Neural progenitor cell (in vitro differentiated cells): ENCODE results near the gene GASK1A. TPM values are rescaled to one million over a fixed set of nuclear protein-coding genes. Genes with fewer than 3 reads are reported as not detected.
A peak's percentile ranks its signal among the peaks of the same experiment; 100 is the strongest.

Source experiments
- DNase-seq: peaks from one replicate; pipeline ENCODE4 v3.0.0-alpha.2; 2016; ENCODE audit warnings: low spot score
- H2AFZ ChIP-seq: fragments of 200-600 bp; sonication (generic); replicated peaks from 2 replicates; pipeline ENCODE4 v1.6.1; 2016; ENCODE audit warnings: antibody characterized with exemption
- H3F3A ChIP-seq: fragments of 200-600 bp; sonication (generic); 2 replicates; pipeline ENCODE4 v1.6.1; 2016; ENCODE audit warnings: antibody characterized with exemption, low read depth
- H3K27ac ChIP-seq: fragments of 200-600 bp; sonication (generic); 2 replicates; pipeline ENCODE4 v1.5.1; 2016; ENCODE audit warnings: mild to moderate bottlenecking
- H3K27me3 ChIP-seq: fragments of 200-600 bp; sonication (generic); 2 replicates; pipeline ENCODE4 v1.6.1; 2016; ENCODE audit warnings: mild to moderate bottlenecking, moderate library complexity
- H3K36me3 ChIP-seq: fragments of 200-600 bp; sonication (generic); 2 replicates; pipeline ENCODE4 v1.5.1; 2016
- H3K4me1 ChIP-seq: fragments of 200-600 bp; sonication (generic); 2 replicates; pipeline ENCODE4 v1.6.1; 2016; ENCODE audit warnings: mixed run types
- H3K4me2 ChIP-seq: fragments of 200-600 bp; sonication (generic); 2 replicates; pipeline ENCODE4 v1.6.1; 2016
- H3K4me3 ChIP-seq: fragments of 200-600 bp; sonication (generic); 2 replicates; pipeline ENCODE4 v1.5.1; 2016
- H3K79me2 ChIP-seq: fragments of 200-600 bp; sonication (generic); 2 replicates; pipeline ENCODE4 v1.6.1; 2016; ENCODE audit warnings: low read depth
- H3K9ac ChIP-seq: fragments of 200-600 bp; sonication (generic); 2 replicates; pipeline ENCODE4 v1.6.1; 2016
- H3K9me3 ChIP-seq: fragments of 200-600 bp; sonication (generic); 2 replicates; pipeline ENCODE4 v1.5.1; 2016; ENCODE audit warnings: low read depth
- H4K20me1 ChIP-seq: fragments of 200-600 bp; sonication (generic); 2 replicates; pipeline ENCODE4 v1.6.1; 2016; ENCODE audit warnings: low read depth
- H3K27ac Mint-ChIP-seq: 3 replicates; pipeline ENCODE4 v1.8.0; 2021; ENCODE audit warnings: mixed read lengths
- H3K27me3 Mint-ChIP-seq: 2 replicates; pipeline ENCODE4 v1.8.0; 2022; ENCODE audit warnings: low read depth, mild to moderate bottlenecking, inconsistent platforms, moderate library complexity, mixed read lengths; ENCODE audit not compliant: insufficient read depth
- H3K36me3 Mint-ChIP-seq: 3 replicates; pipeline ENCODE4 v1.8.0; 2021; ENCODE audit warnings: mixed read lengths
- H3K4me1 Mint-ChIP-seq: 3 replicates; pipeline ENCODE4 v1.8.0; 2021; ENCODE audit warnings: mixed read lengths
- H3K4me3 Mint-ChIP-seq: 3 replicates; pipeline ENCODE4 v1.8.0; 2021; ENCODE audit warnings: mild to moderate bottlenecking, moderate library complexity, mixed read lengths
- H3K9me3 Mint-ChIP-seq: 3 replicates; pipeline ENCODE4 v1.8.0; 2020; ENCODE audit warnings: mixed read lengths
- CTCF ChIP-seq: fragments of 200-600 bp; sonication (generic); IDR thresholded peaks from 2 replicates; pipeline ENCODE4 v1.5.1; 2017; ENCODE audit warnings: antibody characterized with exemption, mild to moderate bottlenecking
- EZH2 ChIP-seq: fragments of 200-600 bp; sonication (generic); IDR thresholded peaks from 2 replicates; pipeline ENCODE4 v1.6.1; 2017; ENCODE audit warnings: antibody characterized with exemption, mild to moderate bottlenecking, moderate library complexity
- EZH2phosphoT487 ChIP-seq: fragments of 200-600 bp; sonication (generic); IDR thresholded peaks from 2 replicates; pipeline ENCODE4 v1.6.1; 2017; ENCODE audit warnings: antibody characterized with exemption
- total RNA-seq: library from RNA; depleted of rRNA; stranded (reverse); fragments of >200 nt; gene quantifications from 2 replicates; pipeline ENCODE4 v1.2.3, GENCODE V29; 2015; ENCODE audit warnings: low replicate concordance

GASK1A gene
- total RNA-seq, 1 donor from 2014 or later: 3.9 TPM

GRCh38 chr3:42960282-42960681, 18.8 kb upstream of the GASK1A start:
- Histone ChIP-seq H3K27ac (no peak overlapping the region), H3K79me2 (no peaks in the 10 kb centered on the region), H3K9ac (no peak overlapping the region), H2AFZ (no peak overlapping the region), H3K4me1 (no peaks in the 10 kb centered on the region), H3F3A (no peaks in the 10 kb centered on the region), H3K27me3 (no peaks in the 10 kb centered on the region), H3K4me2 (no peak overlapping the region), H3K4me3 (no peak overlapping the region), H4K20me1 (no peaks in the 10 kb centered on the region), H3K9me3 (no peaks in the 10 kb centered on the region), H3K36me3 (no peaks in the 10 kb centered on the region)
- TF ChIP-seq EZH2 (no peak), EZH2phosphoT487 (no peak), CTCF (no peak)
- H3K36me3 Mint-ChIP-seq: no peaks in the 10 kb centered on the region
- H3K4me1 Mint-ChIP-seq: no peaks in the 10 kb centered on the region
- H3K27me3 Mint-ChIP-seq: peaks cover 4% of the 10 kb centered on the region
- H3K4me3 Mint-ChIP-seq: no peak overlapping the region
- H3K27ac Mint-ChIP-seq: no peak overlapping the region
- DNase-seq: no peak
- no peaks in the 10 kb centered on the region for H3K9me3 Mint-ChIP-seq

DNA sequence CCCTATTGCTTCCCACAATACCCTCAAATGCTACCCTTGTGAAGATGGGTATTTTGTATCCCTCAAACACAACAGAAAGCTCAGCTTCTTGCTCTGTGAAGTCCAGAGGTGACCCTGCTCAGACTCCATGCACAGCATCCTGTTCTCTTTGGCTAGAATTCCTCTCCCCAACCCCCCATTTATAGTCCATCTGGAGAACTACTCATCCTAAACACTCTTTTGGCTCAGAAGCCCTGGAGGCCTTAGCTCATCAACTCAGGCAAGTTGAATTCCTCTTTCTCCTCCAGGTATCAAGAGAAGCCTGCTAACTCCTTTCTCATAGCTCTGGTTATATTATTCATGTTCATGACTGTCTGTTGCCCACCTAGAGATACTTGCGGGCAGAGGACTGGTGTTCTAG, 18.3 kb upstream of the GASK1A start:
- Mint-ChIP-seq H3K36me3 (no peaks in the 10 kb centered on the region), H3K27ac (no peak overlapping the region), H3K4me3 (no peak overlapping the region), H3K4me1 (no peaks in the 10 kb centered on the region), H3K9me3 (no peaks in the 10 kb centered on the region), H3K27me3 (peaks cover 4% of the 10 kb centered on the region)
- H3K27me3 ChIP-seq: no peaks in the 10 kb centered on the region
- H3K9ac ChIP-seq: no peak overlapping the region
- H3F3A ChIP-seq: no peaks in the 10 kb centered on the region
- no peak overlapping the region for H2AFZ ChIP-seq
- no peaks in the 10 kb centered on the region for H3K79me2 ChIP-seq
- H3K4me1 ChIP-seq: no peaks in the 10 kb centered on the region
- no peak overlapping the region for H3K4me2 ChIP-seq
- no peaks in the 10 kb centered on the region for H3K9me3 ChIP-seq
- no peak overlapping the region for H3K4me3 ChIP-seq
- no peaks in the 10 kb centered on the region for H4K20me1 ChIP-seq
- H3K27ac ChIP-seq: no peak overlapping the region
- H3K36me3 ChIP-seq: no peaks in the 10 kb centered on the region
- no peak for DNase-seq
- TF ChIP-seq EZH2phosphoT487: no peak
- TF ChIP-seq EZH2: no peak
- TF ChIP-seq CTCF: no peak

DNA sequence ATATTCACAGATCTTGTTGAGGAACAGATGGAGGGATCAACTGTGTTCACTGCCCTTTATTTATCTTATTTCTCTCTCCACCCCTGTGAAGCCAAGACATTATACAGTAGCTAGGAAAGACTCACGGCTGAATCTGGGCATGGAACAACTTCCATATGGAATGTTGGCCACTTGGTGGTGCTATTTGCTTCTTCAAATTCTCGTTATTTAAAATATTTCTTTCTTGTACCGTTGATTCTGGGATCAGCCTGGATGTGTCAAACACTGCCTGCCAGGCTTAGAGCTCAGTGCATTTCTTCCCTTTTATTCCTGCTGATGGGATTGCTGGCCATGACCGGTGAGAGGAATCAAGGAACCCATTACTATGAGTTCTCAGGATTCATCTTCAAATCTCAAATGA, 17.5 kb upstream of the GASK1A start:
- Mint-ChIP-seq H3K27ac (no peak overlapping the region), H3K4me1 (no peaks in the 10 kb centered on the region)

More for the DNA sequence above, 17.5 kb upstream of the GASK1A start:
- Histone ChIP-seq H3K4me3 (no peak overlapping the region), H3K4me1 (no peaks in the 10 kb centered on the region), H3K9ac (no peak overlapping the region), H3K27me3 (no peaks in the 10 kb centered on the region), H3K36me3 (no peaks in the 10 kb centered on the region), H3K79me2 (no peaks in the 10 kb centered on the region), H2AFZ (no peak overlapping the region), H3K9me3 (no peaks in the 10 kb centered on the region), H3K4me2 (no peak overlapping the region), H4K20me1 (no peaks in the 10 kb centered on the region), H3K27ac (no peak overlapping the region), H3F3A (no peaks in the 10 kb centered on the region)
- H3K9me3 Mint-ChIP-seq: no peaks in the 10 kb centered on the region
- no peak overlapping the region for H3K4me3 Mint-ChIP-seq
- TF ChIP-seq EZH2 (no peak), EZH2phosphoT487 (no peak), CTCF (peak; percentile 79)
- peaks cover 4% of the 10 kb centered on the region for H3K27me3 Mint-ChIP-seq
- DNase-seq: peak; percentile 76
- H3K36me3 Mint-ChIP-seq: no peaks in the 10 kb centered on the region
